Activated CD8-positive, alpha-beta memory T cell treated with anti-CD3 and anti-CD28 coated beads, Interleukin-2, amount 10 ng/mL, durations not matched to agents 7 days and 5 days (primary cell): ENCODE data around the gene AFAP1L1. TPM values are rescaled to one million over a fixed set of nuclear protein-coding genes. Genes with fewer than 3 reads are reported as not detected.
"Not testable (repeated sequence)": the region's sequence is repeated elsewhere in the genome, so short reads cannot be mapped to it uniquely, and the experiment has no call there.

ENCODE experiments used
- ATAC-seq: fragments of 150-1000 bp; cut with Tn5 transposase; one replicate; pipeline ENCODE4 v1.10.0; 2021; ENCODE audit warnings: moderate library complexity
- CTCF ChIA-PET: fragments of 350-600 bp; sonication (Branson Sonifier 250); formaldehyde crosslinking; loops from one replicate; lab custom pipeline; 2021; ENCODE audit warnings: antibody characterized with exemption; lab: Charles Lee
- DNase-seq: peaks from one replicate; pipeline ENCODE4 v3.0.0-alpha.2; 2020
- H3K27ac Mint-ChIP-seq: one replicate; pipeline ENCODE4 v1.8.0; 2021; ENCODE audit warnings: mild to moderate bottlenecking, mixed read lengths
- H3K27me3 Mint-ChIP-seq: one replicate; pipeline ENCODE4 v1.8.0; 2021; ENCODE audit warnings: mixed read lengths
- H3K36me3 Mint-ChIP-seq: one replicate; pipeline ENCODE4 v1.8.0; 2021; ENCODE audit warnings: mild to moderate bottlenecking, mixed read lengths
- H3K4me1 Mint-ChIP-seq: one replicate; pipeline ENCODE4 v1.8.0; 2021; ENCODE audit warnings: mixed read lengths
- H3K4me3 Mint-ChIP-seq: one replicate; pipeline ENCODE4 v1.8.0; 2021; ENCODE audit warnings: mild to moderate bottlenecking, moderate library complexity, mixed read lengths
- H3K9me3 Mint-ChIP-seq: one replicate; pipeline ENCODE4 v1.8.0; 2022; ENCODE audit warnings: low read depth, mixed read lengths
- total RNA-seq, 2 experiments: library from RNA; stranded (reverse); gene quantifications; one replicate each; pipeline ENCODE4 v1.2.3, GENCODE V29; 2021

Gene AFAP1L1
- total RNA-seq, 2 experiments from 2014 or later, result not detected

GRCh38 chr5:149391076-149391475 is 119.4 kb downstream of the AFAP1L1 start:
- not testable (repeated sequence) for H3K4me1 Mint-ChIP-seq
- CTCF ChIA-PET, result interaction anchor here (0.7 to 0.8 kb wide), 2 partner anchors 10 to 43 kb away, joined by 3 to 4 read pairs; no protein-coding TSS in a partner anchor

More at GRCh38 chr5:149391076-149391475, 119.4 kb downstream of the AFAP1L1 start:
- not testable (repeated sequence) for H3K9me3 Mint-ChIP-seq, ATAC-seq, H3K36me3 Mint-ChIP-seq, H3K27ac Mint-ChIP-seq, H3K4me3 Mint-ChIP-seq, DNase-seq
- peaks cover 15% of the 10 kb centered on the region for H3K27me3 Mint-ChIP-seq

Other genes with a start within 250 kb of the AFAP1L1 start
- not detected for gene SH3TC2, start 208.8 kb upstream of the AFAP1L1 start, total RNA-seq
- gene ABLIM3, start 130.4 kb upstream of the AFAP1L1 start, total RNA-seq, result under 1 TPM in 1 of 2 experiments, not detected in 1; 0.21 TPM
- gene GRPEL2, start 73.6 kb downstream of the AFAP1L1 start, total RNA-seq, result 10 to 100 TPM; 27.2 to 27.3 TPM
- gene PCYOX1L, start 86.2 kb downstream of the AFAP1L1 start, total RNA-seq, result 10 to 100 TPM; 26.7 to 32.1 TPM
- not detected for gene IL17B, start 107.4 kb downstream of the AFAP1L1 start, total RNA-seq